Panc1 (cell line): ENCODE results near the gene FBXO46. TPM values are rescaled to one million over a fixed set of nuclear protein-coding genes. Genes with fewer than 3 reads are reported as not detected.
"Not testable (repeated sequence)": the region's sequence is repeated elsewhere in the genome, so short reads cannot be mapped to it uniquely, and the experiment has no call there.

Experiments used
- ATAC-seq: fragments of 200-7000 bp; cut with Tn5 transposase; 2 replicates; pipeline ENCODE4 v1.9.1; 2020; ENCODE audit warnings: mild to moderate bottlenecking, moderate library complexity
- BruUV-seq: library from RNA; stranded (reverse); fragments of 400-500 nt; replicated peaks from 2 replicates; lab custom pipeline; 2021; lab: Mats Ljungman, UMichigan
- CTCF ChIA-PET: fragments of 300-600 bp; sonication (Branson Sonifier 250); formaldehyde crosslinking; loops from one replicate; lab custom pipeline; 2022; ENCODE audit warnings: antibody characterized with exemption; lab: Charles Lee
- POLR2A ChIA-PET: fragments of 300-600 bp; sonication (Branson Sonifier 250); formaldehyde crosslinking; loops from one replicate; lab custom pipeline; 2022; ENCODE audit warnings: antibody characterized with exemption; lab: Charles Lee
- DNase-seq: peaks from one replicate; pipeline ENCODE4 v3.0.0-alpha.2; 2010; ENCODE audit warnings: low read depth, low spot score
- H3K27ac ChIP-seq: 2 replicates; pipeline ENCODE4 v1.5.1; 2011; ENCODE audit warnings: mild to moderate bottlenecking, low read length, inconsistent platforms
- H3K27me3 ChIP-seq: fragments of 200-500 bp; sonication (Bioruptor generic); 2 replicates; pipeline ENCODE4 v1.6.0; 2014; ENCODE audit warnings: low read length, inconsistent platforms; ENCODE audit not compliant: control insufficient read depth, insufficient read depth
- H3K36me3 ChIP-seq: fragments of 200-500 bp; sonication (Bioruptor generic); 2 replicates; pipeline ENCODE4 v1.5.1; 2014; ENCODE audit warnings: inconsistent platforms, mild to moderate bottlenecking, low read length, moderate library complexity; ENCODE audit not compliant: control insufficient read depth, insufficient read depth
- H3K4me1 ChIP-seq: 2 replicates; pipeline ENCODE4 v1.5.1; 2011; ENCODE audit warnings: inconsistent platforms, mild to moderate bottlenecking, low read length, moderate library complexity; ENCODE audit not compliant: control insufficient read depth, insufficient read depth
- H3K4me3 ChIP-seq, 2 experiments: 2 replicates each; pipeline ENCODE4 v1.5.1; 2011 to 2012; ENCODE audit warnings: low read depth in 2 of 2, low read length in 2 of 2, mild to moderate bottlenecking in 2 of 2, inconsistent platforms in 1 of 2, moderate library complexity in 1 of 2
- H3K9me3 ChIP-seq: fragments of 200-500 bp; sonication (Bioruptor generic); 2 replicates; pipeline ENCODE4 v1.5.1; 2014; ENCODE audit warnings: low read depth, mild to moderate bottlenecking, inconsistent platforms, low read length, moderate library complexity; ENCODE audit not compliant: control insufficient read depth, insufficient read depth
- POLR2AphosphoS5 ChIP-seq: IDR thresholded peaks from 2 replicates; pipeline ENCODE4 v1.6.1; 2012; ENCODE audit warnings: mild to moderate bottlenecking, low read depth, low read length, moderate library complexity
- SIN3A ChIP-seq: IDR thresholded peaks from 2 replicates; pipeline ENCODE4 v1.6.1; 2012; ENCODE audit warnings: low read depth, mild to moderate bottlenecking, low read length, moderate library complexity, borderline replicate concordance; ENCODE audit not compliant: insufficient read depth
- TCF7L2 ChIP-seq: IDR thresholded peaks from 2 replicates; pipeline ENCODE4 v1.6.1; 2011; ENCODE audit warnings: mild to moderate bottlenecking, low read depth, low read length, inconsistent platforms
- in situ Hi-C: cut with HindIII; loops from 2 replicates; pipeline ENCODE4 v1.10.0; 2016; ENCODE audit warnings: low sequenced_read_pairs, low pct_unique_long_range_greater_than_20kb
- intact Hi-C: fragments of 100-400 bp; cut with micrococcal nuclease; formaldehyde crosslinking; loops from one replicate; pipeline ENCODE4 v1.10.0; 2022; ENCODE audit not compliant: unreplicated experiment
- total RNA-seq: library from RNA; stranded (reverse); gene quantifications from one replicate; pipeline ENCODE4 v1.2.1, GENCODE V29; 2021; ENCODE audit not compliant: unreplicated experiment
- TF ChIP-seq, protein P1 (sequence below): fragments of 450-650 bp; IDR thresholded peaks from 2 replicates; pipeline ENCODE4 v1.5.1; 2017; ENCODE audit warnings: mild to moderate bottlenecking
- TF ChIP-seq, protein P2 (sequence below), 2 experiments: IDR thresholded peaks; 2 replicates each; pipeline ENCODE4 v1.6.1; 2011 to 2012; ENCODE audit warnings: low read depth in 2 of 2, control low read depth in 1 of 2, low read length in 1 of 2, mild to moderate bottlenecking in 1 of 2, moderate library complexity in 1 of 2; ENCODE audit not compliant: insufficient read depth in 1 of 2

Gene FBXO46
- total RNA-seq, 1 experiment from 2014 or later, result 25.1 TPM

DNA sequence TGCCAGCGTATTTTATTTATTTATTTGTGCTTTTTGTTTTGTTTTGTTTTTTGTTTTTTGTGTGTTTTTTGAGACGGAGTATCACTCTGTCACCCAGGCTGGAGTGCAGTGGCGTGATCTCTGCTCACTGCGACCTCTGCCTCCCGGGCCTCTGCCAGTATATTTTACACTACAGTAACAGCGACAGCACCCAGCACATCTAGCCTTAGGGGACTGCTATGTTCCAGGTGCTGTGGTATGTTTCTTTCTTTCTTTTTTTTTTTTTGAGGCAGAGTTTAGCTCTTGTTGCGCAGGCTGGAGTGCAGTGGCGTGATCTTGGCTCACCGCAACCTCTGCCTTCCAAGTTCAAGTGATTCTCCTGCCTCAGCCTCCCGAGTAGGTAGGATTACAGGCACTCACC is 20.8 kb upstream of the FBXO46 start:
- H3K4me1 ChIP-seq, CTCF ChIA-PET, intact Hi-C loops, H3K27me3 ChIP-seq, H3K4me3 ChIP-seq, BruUV-seq, in situ Hi-C loops, ATAC-seq, H3K9me3 ChIP-seq, H3K36me3 ChIP-seq, H3K27ac ChIP-seq, DNase-seq: not testable (repeated sequence)
- POLR2A ChIA-PET, result interaction anchor here (0.7 to 1.0 kb wide), 2 partner anchors 16 to 22 kb away, joined by 7 to 14 read pairs; no protein-coding TSS in a partner anchor

DNA sequence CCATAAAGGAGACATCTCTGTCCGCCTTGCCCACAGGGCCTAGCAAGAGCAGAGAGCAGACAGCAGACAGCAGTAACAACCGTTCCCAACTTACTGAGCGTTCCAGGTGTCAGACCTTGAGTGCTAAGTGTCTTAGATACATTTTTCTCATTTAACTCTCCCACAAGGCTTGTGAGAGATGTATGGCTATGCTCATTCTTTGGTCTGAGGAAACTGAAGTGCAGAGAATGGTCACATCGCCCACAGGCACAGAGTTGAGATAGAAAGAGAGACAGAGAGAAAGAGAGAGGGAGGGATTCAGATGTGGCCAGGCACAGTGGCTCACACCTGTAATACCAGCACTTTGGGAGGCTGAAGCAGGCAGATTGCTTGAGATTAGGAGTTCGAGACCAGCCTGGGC is 16.8 kb upstream of the FBXO46 start:
- Histone ChIP-seq H3K4me3 (no peak overlapping the region), H3K27ac (no peak overlapping the region), H3K27me3 (no peaks in the 10 kb centered on the region), H3K9me3 (no peaks in the 10 kb centered on the region), H3K4me1 (no peaks in the 10 kb centered on the region), H3K36me3 (no peaks in the 10 kb centered on the region)
- POLR2A ChIA-PET, result no interaction called here
- no TSS peak for BruUV-seq
- intact Hi-C loops (no loop called here), in situ Hi-C loops (no loop called here)
- TF ChIP-seq SIN3A (no peak), POLR2AphosphoS5 (no peak), TCF7L2 (no peak)
- TF ChIP-seq, protein P1, sequence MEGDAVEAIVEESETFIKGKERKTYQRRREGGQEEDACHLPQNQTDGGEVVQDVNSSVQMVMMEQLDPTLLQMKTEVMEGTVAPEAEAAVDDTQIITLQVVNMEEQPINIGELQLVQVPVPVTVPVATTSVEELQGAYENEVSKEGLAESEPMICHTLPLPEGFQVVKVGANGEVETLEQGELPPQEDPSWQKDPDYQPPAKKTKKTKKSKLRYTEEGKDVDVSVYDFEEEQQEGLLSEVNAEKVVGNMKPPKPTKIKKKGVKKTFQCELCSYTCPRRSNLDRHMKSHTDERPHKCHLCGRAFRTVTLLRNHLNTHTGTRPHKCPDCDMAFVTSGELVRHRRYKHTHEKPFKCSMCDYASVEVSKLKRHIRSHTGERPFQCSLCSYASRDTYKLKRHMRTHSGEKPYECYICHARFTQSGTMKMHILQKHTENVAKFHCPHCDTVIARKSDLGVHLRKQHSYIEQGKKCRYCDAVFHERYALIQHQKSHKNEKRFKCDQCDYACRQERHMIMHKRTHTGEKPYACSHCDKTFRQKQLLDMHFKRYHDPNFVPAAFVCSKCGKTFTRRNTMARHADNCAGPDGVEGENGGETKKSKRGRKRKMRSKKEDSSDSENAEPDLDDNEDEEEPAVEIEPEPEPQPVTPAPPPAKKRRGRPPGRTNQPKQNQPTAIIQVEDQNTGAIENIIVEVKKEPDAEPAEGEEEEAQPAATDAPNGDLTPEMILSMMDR, result no peak
- TF ChIP-seq, protein P2, sequence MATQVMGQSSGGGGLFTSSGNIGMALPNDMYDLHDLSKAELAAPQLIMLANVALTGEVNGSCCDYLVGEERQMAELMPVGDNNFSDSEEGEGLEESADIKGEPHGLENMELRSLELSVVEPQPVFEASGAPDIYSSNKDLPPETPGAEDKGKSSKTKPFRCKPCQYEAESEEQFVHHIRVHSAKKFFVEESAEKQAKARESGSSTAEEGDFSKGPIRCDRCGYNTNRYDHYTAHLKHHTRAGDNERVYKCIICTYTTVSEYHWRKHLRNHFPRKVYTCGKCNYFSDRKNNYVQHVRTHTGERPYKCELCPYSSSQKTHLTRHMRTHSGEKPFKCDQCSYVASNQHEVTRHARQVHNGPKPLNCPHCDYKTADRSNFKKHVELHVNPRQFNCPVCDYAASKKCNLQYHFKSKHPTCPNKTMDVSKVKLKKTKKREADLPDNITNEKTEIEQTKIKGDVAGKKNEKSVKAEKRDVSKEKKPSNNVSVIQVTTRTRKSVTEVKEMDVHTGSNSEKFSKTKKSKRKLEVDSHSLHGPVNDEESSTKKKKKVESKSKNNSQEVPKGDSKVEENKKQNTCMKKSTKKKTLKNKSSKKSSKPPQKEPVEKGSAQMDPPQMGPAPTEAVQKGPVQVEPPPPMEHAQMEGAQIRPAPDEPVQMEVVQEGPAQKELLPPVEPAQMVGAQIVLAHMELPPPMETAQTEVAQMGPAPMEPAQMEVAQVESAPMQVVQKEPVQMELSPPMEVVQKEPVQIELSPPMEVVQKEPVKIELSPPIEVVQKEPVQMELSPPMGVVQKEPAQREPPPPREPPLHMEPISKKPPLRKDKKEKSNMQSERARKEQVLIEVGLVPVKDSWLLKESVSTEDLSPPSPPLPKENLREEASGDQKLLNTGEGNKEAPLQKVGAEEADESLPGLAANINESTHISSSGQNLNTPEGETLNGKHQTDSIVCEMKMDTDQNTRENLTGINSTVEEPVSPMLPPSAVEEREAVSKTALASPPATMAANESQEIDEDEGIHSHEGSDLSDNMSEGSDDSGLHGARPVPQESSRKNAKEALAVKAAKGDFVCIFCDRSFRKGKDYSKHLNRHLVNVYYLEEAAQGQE (IDR thresholded peaks at IDR 0.05; ENCODE audit: insufficient read depth in 1 of 2, low read depth in 2 of 2, low read length in 1 of 2), result no peak
- CTCF ChIA-PET, result no interaction called here
- DNase-seq (no peak), ATAC-seq (no peak)

DNA sequence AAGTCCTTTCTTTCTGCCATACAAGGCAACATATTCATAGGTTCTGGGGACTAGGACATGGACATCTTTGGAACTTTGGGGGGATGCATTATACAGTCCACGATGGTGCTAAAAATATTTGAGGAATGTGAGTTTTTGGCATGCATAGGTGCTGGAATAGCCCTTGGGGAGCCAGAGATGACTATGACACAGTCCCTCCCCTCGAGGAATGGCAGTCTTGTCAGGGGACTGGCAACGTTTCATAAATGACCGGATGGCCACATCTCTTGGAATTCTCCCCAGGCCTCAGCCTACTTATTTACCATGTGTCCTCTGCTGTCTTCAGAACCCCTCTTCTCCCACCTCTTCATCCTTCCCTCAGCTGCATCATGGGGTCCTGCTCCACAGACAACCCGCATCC is 16.2 kb upstream of the FBXO46 start:
- Histone ChIP-seq H3K36me3 (no peaks in the 10 kb centered on the region), H3K9me3 (no peaks in the 10 kb centered on the region), H3K27ac (no peak overlapping the region), H3K4me3 (no peak overlapping the region), H3K27me3 (no peaks in the 10 kb centered on the region), H3K4me1 (no peaks in the 10 kb centered on the region)
- CTCF ChIA-PET, result no interaction called here
- POLR2A ChIA-PET, result no interaction called here
- intact Hi-C loops, result no loop called here
- DNase-seq, result no peak
- BruUV-seq, result no TSS peak
- ATAC-seq, result no peak
- in situ Hi-C loops, result no loop called here
- TF ChIP-seq SIN3A, result no peak
- TF ChIP-seq, protein P1, result no peak
- no peak for TF ChIP-seq TCF7L2
- no peak for TF ChIP-seq POLR2AphosphoS5
- TF ChIP-seq, protein P2 (IDR thresholded peaks at IDR 0.05; ENCODE audit: insufficient read depth in 1 of 2, low read depth in 2 of 2, low read length in 1 of 2), result no peak
